Activated naive CD8-positive, alpha-beta T cell (primary cell): ENCODE measurements around the gene GGT6.
"Not testable (repeated sequence)": the region's sequence is repeated elsewhere in the genome, so short reads cannot be mapped to it uniquely, and the experiment has no call there.

Source experiments
- H3K27ac Mint-ChIP-seq: one replicate; pipeline ENCODE4 v1.8.0; 2021; ENCODE audit warnings: mixed read lengths
- H3K27me3 Mint-ChIP-seq: one replicate; pipeline ENCODE4 v1.8.0; 2021; ENCODE audit warnings: mixed read lengths
- H3K36me3 Mint-ChIP-seq: one replicate; pipeline ENCODE4 v1.8.0; 2021; ENCODE audit warnings: mixed read lengths
- H3K4me1 Mint-ChIP-seq: one replicate; pipeline ENCODE4 v1.8.0; 2021; ENCODE audit warnings: low read depth, mixed read lengths
- H3K4me3 Mint-ChIP-seq: one replicate; pipeline ENCODE4 v1.8.0; 2021; ENCODE audit warnings: mild to moderate bottlenecking, mixed read lengths
- H3K9me3 Mint-ChIP-seq: one replicate; pipeline ENCODE4 v1.8.0; 2021; ENCODE audit warnings: low read depth, mixed read lengths

GGT6 gene

GRCh38 chr17:4584917-4585637, 24.7 kb upstream of the GGT6 start:
- Mint-ChIP-seq H3K36me3 (no peaks in the 10 kb centered on the region), H3K27me3 (peaks cover 12% of the 10 kb centered on the region), H3K4me1 (peaks cover 6% of the 10 kb centered on the region), H3K4me3 (peak overlapping the region; percentile 66), H3K27ac (no peak overlapping the region), H3K9me3 (no peaks in the 10 kb centered on the region)

GRCh38 chr17:4584101-4584916, 23.9 kb upstream of the GGT6 start, which contains the start of gene SMTNL2:
TSS of gene SMTNL2 (plus strand) at chr17:4584529. CDS start at chr17:4584606, 77 bp downstream.
- Mint-ChIP-seq H3K36me3 (no peaks in the 10 kb centered on the region), H3K9me3 (no peaks in the 10 kb centered on the region), H3K27ac (no peak within 1 kb of the TSS), H3K4me1 (peaks cover 6% of the 10 kb centered on the region), H3K4me3 (peak within 1 kb of the TSS; percentile 83), H3K27me3 (peaks cover 12% of the 10 kb centered on the region)

- peaks cover 6% of the 10 kb centered on the region for H3K4me1 Mint-ChIP-seq
- H3K36me3 Mint-ChIP-seq: no peaks in the 10 kb centered on the region
- H3K9me3 Mint-ChIP-seq: no peaks in the 10 kb centered on the region
- H3K4me3 Mint-ChIP-seq: peak overlapping the region; percentile 83
- H3K27ac Mint-ChIP-seq: no peak overlapping the region
- H3K27me3 Mint-ChIP-seq: peaks cover 12% of the 10 kb centered on the region
Observed at GRCh38 chr17:4583782-4584100, 23.4 kb upstream of the GGT6 start.

GRCh38 chr17:4583206-4583605, 22.8 kb upstream of the GGT6 start:
- Mint-ChIP-seq H3K27ac (no peak overlapping the region), H3K4me3 (peak overlapping the region; percentile 83), H3K9me3 (no peaks in the 10 kb centered on the region), H3K36me3 (no peaks in the 10 kb centered on the region), H3K4me1 (peaks cover 6% of the 10 kb centered on the region), H3K27me3 (peaks cover 12% of the 10 kb centered on the region)

GRCh38 chr17:4582691-4583090, 22.3 kb upstream of the GGT6 start:
- Mint-ChIP-seq H3K9me3 (no peaks in the 10 kb centered on the region), H3K36me3 (no peaks in the 10 kb centered on the region), H3K4me3 (no peak overlapping the region), H3K4me1 (peaks cover 6% of the 10 kb centered on the region), H3K27me3 (peaks cover 12% of the 10 kb centered on the region), H3K27ac (no peak overlapping the region)

- Mint-ChIP-seq H3K27ac (no peak overlapping the region), H3K36me3 (no peaks in the 10 kb centered on the region), H3K4me3 (no peak overlapping the region), H3K9me3 (no peaks in the 10 kb centered on the region), H3K4me1 (peaks cover 6% of the 10 kb centered on the region), H3K27me3 (peaks cover 12% of the 10 kb centered on the region)
Observed at GRCh38 chr17:4582101-4582501, 21.7 kb upstream of the GGT6 start.

- H3K27ac Mint-ChIP-seq: no peak overlapping the region
- peaks cover 12% of the 10 kb centered on the region for H3K27me3 Mint-ChIP-seq
- H3K36me3 Mint-ChIP-seq: no peaks in the 10 kb centered on the region
- no peak overlapping the region for H3K4me3 Mint-ChIP-seq
- H3K9me3 Mint-ChIP-seq: no peaks in the 10 kb centered on the region
- peaks cover 6% of the 10 kb centered on the region for H3K4me1 Mint-ChIP-seq
Observed at GRCh38 chr17:4580291-4580690, 19.9 kb upstream of the GGT6 start.

GRCh38 chr17:4579678-4580077, 19.3 kb upstream of the GGT6 start:
- Mint-ChIP-seq H3K27ac (no peak overlapping the region), H3K9me3 (no peaks in the 10 kb centered on the region), H3K27me3 (peaks cover 12% of the 10 kb centered on the region), H3K36me3 (no peaks in the 10 kb centered on the region), H3K4me1 (peaks cover 5% of the 10 kb centered on the region), H3K4me3 (no peak overlapping the region)

GRCh38 chr17:4578349-4578748, 18.0 kb upstream of the GGT6 start:
- not testable (repeated sequence) for H3K27ac Mint-ChIP-seq, H3K27me3 Mint-ChIP-seq, H3K36me3 Mint-ChIP-seq, H3K4me3 Mint-ChIP-seq, H3K4me1 Mint-ChIP-seq, H3K9me3 Mint-ChIP-seq

- Mint-ChIP-seq H3K9me3 (no peaks in the 10 kb centered on the region), H3K27me3 (peaks cover 5% of the 10 kb centered on the region), H3K27ac (no peak overlapping the region), H3K4me1 (peaks cover 13% of the 10 kb centered on the region), H3K4me3 (no peak overlapping the region), H3K36me3 (no peaks in the 10 kb centered on the region)
Observed at GRCh38 chr17:4577386-4577993, 17.1 kb upstream of the GGT6 start.

- Mint-ChIP-seq H3K4me3 (no peak overlapping the region), H3K27me3 (peaks cover 5% of the 10 kb centered on the region), H3K27ac (no peak overlapping the region), H3K9me3 (no peaks in the 10 kb centered on the region), H3K4me1 (peaks cover 13% of the 10 kb centered on the region), H3K36me3 (no peaks in the 10 kb centered on the region)
Observed at GRCh38 chr17:4576729-4577322, 16.4 kb upstream of the GGT6 start.

- H3K4me1 Mint-ChIP-seq: peaks cover 13% of the 10 kb centered on the region
- no peak overlapping the region for H3K27ac Mint-ChIP-seq
- peaks cover 2% of the 10 kb centered on the region for H3K27me3 Mint-ChIP-seq
- H3K4me3 Mint-ChIP-seq: no peak overlapping the region
- H3K9me3 Mint-ChIP-seq: no peaks in the 10 kb centered on the region
- H3K36me3 Mint-ChIP-seq: no peaks in the 10 kb centered on the region
Observed at GRCh38 chr17:4576161-4576558, 15.8 kb upstream of the GGT6 start.

- Mint-ChIP-seq H3K4me1 (peaks cover 13% of the 10 kb centered on the region), H3K36me3 (no peaks in the 10 kb centered on the region), H3K27ac (peak overlapping the region; percentile 68), H3K4me3 (no peak overlapping the region), H3K9me3 (no peaks in the 10 kb centered on the region), H3K27me3 (no peaks in the 10 kb centered on the region)
Observed at GRCh38 chr17:4574448-4575045, 14.2 kb upstream of the GGT6 start.

- peaks cover 13% of the 10 kb centered on the region for H3K4me1 Mint-ChIP-seq
- peak overlapping the region; percentile 68 for H3K27ac Mint-ChIP-seq
- no peaks in the 10 kb centered on the region for H3K9me3 Mint-ChIP-seq
- H3K36me3 Mint-ChIP-seq: no peaks in the 10 kb centered on the region
- no peaks in the 10 kb centered on the region for H3K27me3 Mint-ChIP-seq
- peak overlapping the region; percentile 7 for H3K4me3 Mint-ChIP-seq
Observed at GRCh38 chr17:4573669-4574068, 13.3 kb upstream of the GGT6 start.

GRCh38 chr17:4573115-4573514, 12.7 kb upstream of the GGT6 start:
- H3K9me3 Mint-ChIP-seq: no peaks in the 10 kb centered on the region
- H3K27ac Mint-ChIP-seq: peak overlapping the region; percentile 58
- H3K4me3 Mint-ChIP-seq: peak overlapping the region; percentile 7
- H3K36me3 Mint-ChIP-seq: no peaks in the 10 kb centered on the region
- H3K27me3 Mint-ChIP-seq: no peaks in the 10 kb centered on the region
- peaks cover 13% of the 10 kb centered on the region for H3K4me1 Mint-ChIP-seq
